ENCODE measurements around the gene UQCRH.
A peak's percentile ranks its signal among the peaks of the same experiment; 100 is the strongest.
"Not testable (repeated sequence)": the region's sequence is repeated elsewhere in the genome, so short reads cannot be mapped to it uniquely, and the experiment has no call there.

UQCRH gene

DNA sequence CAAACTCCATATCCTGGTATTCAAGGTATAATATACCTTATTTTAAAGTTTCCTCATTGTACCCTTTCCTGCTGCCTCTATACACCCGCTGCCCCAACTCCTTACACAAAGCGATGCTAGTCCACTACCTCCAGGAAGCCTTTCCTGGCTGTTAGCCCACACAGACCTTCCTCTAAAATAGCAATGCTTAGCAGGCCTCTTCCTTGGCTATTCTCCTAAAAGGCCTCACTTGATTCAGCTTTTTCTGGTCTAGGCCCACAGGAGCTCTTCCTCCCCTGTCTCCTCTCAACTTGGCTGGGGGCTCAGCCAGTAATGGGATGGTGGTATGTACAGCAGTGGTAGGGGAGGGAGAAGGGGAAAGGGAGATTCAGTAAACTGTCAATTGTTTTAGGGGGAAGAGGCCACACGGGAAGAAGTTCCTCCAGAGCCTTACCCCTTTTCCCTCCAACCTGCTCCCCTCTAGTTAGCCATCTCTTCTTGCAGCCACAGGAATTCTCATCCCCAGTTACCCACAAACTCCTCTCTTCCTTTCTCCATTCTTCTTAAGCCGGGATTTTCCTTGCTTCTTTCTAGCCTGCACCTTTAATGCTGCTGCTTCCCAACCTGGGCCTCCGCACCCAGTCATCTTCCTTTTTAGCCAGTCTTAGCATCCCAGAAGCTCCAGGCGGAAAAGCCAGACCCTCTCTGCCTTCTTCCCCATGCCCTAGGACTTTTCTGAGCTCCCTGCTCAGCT is 2.7 kb upstream of the UQCRH start:
- DNase-seq: no peak

DNA sequence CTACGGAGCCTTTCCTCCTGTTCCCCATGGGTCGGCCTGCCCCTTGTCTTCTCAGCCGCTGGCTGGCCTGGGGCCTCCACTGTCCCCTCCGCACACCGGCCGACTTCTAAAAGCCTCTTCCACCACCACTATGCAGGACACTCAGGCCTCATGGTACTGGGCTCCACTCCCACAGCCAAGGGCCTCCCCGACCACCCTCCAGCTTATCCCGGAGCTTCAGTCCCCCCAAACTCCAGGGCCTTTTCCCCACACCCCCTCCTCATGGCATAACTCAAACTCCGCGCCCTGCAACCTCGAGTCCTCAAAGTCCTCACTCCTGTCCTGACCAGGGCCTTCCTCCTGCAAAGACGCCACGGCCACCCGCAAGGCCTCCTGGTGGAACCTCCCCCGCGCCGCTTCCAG is 2.1 kb upstream of the UQCRH start:
- no peak for DNase-seq

DNA sequence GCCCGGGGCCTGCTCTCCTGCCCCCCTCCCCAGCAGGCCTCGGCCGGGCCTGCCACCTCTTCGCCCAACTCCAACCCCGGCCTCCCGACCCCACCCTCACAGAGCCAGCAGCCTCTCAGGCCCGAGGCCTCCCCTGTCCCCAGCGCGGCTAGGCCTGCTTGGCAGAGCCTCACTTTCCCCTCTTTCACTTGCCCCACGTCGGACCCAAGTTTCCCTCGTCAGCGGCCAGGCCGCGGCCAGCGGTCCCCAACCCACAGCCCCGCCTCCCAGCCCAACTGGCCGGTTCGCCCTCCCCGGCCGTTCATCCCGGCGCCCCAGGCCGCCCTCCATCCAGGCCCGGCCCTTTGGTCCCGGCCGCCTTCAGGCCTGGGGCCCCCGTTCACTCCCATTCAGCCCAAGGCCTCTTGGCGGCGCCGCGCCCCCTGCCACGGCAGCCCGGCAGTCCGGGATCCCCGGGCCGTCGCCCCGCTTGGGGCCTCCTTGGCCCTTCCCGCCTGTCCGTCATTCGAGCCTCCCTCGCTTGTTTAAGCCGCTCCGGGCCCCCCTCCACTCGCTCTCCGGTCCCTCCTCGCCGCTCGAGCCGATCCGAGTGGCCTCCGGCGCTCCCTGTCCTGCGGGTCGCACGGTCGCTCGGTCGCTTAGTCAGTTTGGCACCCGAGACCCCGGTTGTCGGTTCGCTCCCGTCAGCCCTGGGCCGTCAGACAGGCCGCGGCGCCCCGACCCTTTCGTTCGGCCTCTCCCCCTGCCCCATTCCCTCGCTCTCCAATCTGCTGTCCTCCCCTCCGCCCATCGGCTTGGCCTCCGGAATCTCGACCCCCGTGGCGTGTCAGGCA is 1.5 kb upstream of the UQCRH start:
- peak; percentile 29 to 32 for DNase-seq

DNA sequence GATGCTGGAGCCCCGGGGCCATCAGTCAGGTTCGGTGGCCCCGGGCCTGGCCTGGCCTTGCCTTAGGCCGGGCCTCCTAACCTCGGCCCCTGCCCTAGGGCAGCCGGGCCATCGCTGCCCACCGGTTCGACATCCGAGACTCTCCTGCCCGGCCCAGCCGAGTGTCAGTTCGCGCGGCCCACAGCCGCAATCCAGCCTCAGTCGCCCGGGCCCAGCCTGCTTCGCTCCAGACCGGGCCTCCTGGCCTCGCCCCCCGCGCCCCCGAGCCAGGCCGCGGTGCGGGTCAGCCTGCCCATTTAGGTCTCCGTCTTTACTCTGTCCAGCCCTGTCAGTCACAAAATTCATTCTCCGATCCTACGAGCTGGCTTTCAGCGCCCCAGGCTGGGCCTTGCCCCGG is 859 bp upstream of the UQCRH start:
- DNase-seq: no peak

DNA sequence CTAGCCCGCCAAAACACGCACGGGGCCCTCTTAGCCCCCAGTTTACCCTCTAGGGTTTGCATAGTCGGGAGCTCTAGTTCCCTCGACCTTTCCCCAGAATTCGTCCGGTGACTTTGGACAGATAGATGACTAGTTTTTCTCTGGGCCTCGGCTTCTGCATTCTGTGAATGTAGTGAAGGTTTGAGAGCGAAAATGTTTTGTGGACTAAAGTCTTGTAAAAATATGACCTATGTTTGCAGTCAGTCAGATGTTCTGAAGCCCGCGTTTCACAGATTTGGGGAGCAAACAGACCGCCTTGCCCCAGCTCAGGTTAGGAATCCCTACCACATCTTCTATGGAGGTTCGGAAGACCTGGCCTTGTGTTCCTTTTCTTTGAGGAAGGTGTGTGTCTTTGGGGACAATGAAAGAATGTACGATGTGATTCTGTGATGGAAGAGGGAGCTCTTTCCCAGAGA is 401 bp downstream of the UQCRH start:
- no peak for DNase-seq

GRCh38 chr1:46306159-46306530 is 2.6 kb downstream of the UQCRH start:
- DNase-seq: no peak

- no peak for DNase-seq
Measured at GRCh38 chr1:46309401-46310159, 6.1 kb downstream of the UQCRH start.

- no peak for DNase-seq
Measured at GRCh38 chr1:46310321-46310720, 6.8 kb downstream of the UQCRH start.

- DNase-seq: no peak
Measured at GRCh38 chr1:46315669-46316403, 12.3 kb downstream of the UQCRH start.

DNA sequence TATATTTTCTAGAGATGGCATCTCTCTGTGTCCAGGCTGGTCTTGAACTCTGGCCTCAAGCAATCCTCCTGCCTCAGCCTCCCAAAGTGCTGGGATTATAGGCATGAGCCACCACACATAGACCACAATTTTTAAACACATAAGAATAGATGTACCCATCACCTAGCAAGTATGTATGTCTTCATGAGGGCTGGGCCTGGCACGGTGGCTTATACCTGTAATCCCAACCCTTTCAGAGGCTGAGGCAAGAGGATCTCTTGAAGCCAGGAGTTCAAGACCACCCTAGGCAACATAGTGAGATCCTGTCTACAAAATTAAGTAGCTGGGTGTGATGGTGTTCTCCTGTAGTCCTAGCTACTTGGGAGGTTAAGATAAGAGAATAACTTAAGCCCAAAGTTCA is 13.8 kb downstream of the UQCRH start:
- no peak for DNase-seq

DNA sequence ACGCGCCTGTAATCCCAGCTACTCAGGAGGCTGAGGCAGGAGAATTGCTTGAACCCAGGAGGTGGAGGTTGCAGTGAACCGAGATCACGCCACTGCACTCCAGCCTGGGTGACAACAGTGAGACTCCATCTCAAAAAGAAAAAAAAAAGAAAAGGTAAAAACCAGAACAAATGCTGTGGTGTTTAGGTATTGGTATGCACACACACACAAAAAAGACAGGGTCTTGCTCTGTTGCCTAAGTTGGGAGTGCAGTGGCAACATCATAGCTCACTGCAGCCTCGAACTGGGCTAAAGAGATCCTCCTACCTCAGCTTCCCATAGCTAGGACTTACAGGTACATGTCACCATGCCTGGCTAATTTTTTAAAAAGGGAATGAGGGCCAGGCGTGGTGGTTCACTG is 15.8 kb downstream of the UQCRH start:
- DNase-seq: not testable (repeated sequence)

GRCh38 chr1:46319960-46320914 is 16.7 kb downstream of the UQCRH start:
- DNase-seq: not testable (repeated sequence)

DNA sequence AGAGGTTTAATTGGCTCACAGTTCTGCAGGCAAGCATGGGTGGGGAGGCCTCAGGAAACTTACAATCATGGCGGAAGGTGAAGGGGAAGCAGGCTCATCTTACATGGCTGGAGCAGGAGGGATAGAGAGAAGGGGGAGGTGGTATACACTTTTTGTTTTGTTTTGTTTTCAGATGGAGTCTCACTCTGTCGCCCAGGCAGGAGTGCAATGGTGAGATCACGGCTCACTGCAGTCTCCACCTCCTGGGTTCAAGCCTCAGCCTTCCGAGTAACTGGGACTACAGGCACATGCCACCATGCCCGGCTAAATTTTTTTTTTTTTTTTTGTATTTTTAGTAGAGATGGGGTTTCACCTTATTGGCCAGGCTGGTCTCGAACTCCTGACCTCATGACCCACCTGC is 18.7 kb downstream of the UQCRH start:
- DNase-seq: not testable (repeated sequence)

- not testable (repeated sequence) for DNase-seq
Measured at GRCh38 chr1:46325285-46326076, 22.0 kb downstream of the UQCRH start.

- not testable (repeated sequence) for DNase-seq
Measured at GRCh38 chr1:46328182-46328581, 24.7 kb downstream of the UQCRH start.

DNA sequence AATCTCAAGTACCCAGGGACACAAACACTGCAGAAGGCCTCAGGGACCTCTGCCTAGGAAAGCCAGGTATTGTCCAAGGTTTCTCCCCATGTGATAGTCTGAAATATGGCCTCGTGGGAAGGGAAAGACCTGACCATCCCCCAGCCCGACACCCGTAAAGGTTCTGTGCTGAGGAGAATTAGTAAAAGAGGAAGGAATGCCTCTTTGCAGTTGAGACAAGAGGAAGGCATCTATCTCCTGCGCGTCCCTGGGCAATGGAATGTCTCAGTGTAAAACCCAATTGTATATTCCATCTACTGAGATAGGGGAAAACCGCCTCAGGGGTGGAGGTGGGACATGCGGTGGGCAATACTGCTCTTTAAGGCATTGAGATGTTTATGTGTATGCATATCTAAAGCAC is 26.3 kb downstream of the UQCRH start:
- not testable (repeated sequence) for DNase-seq

DNA sequence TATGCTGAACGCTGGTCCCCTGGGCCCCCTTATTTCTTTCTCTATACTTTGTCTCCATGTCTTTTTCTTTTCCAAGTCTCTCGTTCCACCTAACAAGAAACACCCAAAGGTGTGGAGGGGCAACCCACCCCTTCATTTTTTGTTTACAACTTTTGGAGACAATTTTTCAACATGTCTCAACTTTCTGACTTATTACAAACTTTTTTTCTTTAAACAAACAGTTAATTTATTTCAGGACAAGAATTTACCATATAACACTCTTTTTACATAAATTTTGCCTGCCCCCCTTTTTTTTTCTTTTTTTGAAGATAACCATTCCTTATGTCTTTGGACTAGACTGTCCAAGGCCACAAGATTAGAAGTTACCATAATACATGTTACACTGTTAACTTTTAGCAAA is 26.9 kb downstream of the UQCRH start:
- DNase-seq: not testable (repeated sequence)

- not testable (repeated sequence) for DNase-seq
Measured at GRCh38 chr1:46331786-46332540, 28.5 kb downstream of the UQCRH start.

- no peak for DNase-seq
Measured at GRCh38 chr1:46333300-46334029, 30.0 kb downstream of the UQCRH start.
